GM19438 (cell line): ENCODE results near the gene CATSPER3.

Experiments
- ATAC-seq: cut with Tn5 transposase; IDR thresholded peaks from one replicate; pipeline ENCODE4 v1.9.1; 2021; ENCODE audit warnings: low read depth; ENCODE audit not compliant: unreplicated experiment

The CATSPER3 gene

DNA sequence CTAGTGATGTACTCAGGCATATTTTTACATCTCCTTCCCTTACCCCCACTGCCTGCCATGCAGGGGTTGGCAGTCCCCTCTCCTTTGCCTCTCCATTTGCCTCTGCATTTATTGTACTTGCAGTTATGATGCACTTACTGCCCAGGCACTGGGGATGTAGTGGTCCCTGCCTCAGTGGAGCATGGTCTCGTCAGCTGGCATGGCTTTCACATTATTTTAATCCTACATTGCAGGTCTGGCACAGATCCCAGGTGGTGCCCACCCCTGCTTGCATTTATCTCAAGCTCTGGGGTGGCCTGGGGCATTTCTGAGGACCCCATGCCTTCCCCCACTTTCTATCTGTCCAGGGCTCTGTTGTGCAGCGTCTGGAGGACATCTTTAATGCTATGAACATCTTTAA lies 89.5 kb downstream of the CATSPER3 start:
- no peak for ATAC-seq

DNA sequence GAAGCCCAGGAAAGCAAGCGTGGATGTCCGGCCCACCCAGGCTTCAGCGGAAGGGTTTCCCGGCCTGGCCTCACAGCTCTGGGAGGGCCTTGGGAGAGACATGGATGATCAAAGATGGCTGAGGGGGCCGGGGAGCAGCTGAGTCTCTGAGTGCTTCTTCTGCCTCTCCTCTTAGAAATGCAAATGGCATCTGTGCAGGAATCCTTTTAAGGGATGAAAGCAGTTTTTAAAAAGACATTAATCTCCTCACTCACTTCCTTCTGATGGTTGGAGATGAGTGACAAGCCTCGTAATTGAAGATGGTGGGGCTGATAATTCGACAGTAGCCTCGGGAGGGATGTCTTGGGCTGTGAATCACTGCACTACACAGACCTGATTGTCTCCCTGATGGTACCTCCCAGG lies 90.6 kb downstream of the CATSPER3 start:
- ATAC-seq: no peak

DNA sequence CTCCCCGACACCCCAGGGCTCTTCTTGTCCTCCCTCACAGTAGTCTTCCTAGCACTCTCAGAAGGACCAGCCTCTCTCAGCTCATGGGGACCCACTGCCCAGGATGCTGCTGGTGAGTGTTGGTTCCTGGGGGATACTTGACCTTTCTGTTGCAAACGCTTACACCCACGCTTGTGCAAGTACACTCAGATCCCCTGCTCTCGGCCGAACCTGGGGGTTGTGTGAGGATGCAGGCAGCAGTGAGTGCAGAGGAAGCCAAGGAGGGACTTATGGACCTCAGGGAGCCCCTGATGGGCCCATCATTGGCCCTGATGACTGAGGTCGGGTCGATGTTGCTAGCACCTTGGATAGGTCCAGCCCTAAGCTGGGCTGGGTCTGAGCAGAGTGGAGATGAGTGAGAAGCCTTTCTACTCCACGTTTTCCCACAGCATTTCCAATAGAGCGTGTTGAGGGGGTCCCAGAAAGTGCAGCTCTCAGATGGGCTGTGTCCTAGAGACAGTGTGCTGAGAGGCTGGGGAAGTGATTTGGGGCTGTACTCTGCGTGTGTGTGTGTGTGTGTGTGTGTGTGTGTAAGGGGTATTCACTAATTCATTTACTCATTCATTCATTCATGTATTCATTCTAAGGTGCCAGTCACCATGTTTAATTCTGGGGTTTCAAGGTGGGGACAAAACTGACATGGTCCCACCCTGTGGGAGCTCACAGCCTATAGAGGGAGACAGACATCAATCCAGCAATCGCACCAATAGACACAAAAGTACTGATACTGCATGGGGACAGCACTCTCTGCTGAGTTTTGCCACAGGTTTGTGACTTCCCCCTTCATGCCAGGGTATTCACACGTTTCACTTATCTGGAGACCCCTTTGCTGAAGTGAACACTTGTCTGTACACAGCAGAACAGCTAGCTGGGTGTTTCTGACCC lies 91.6 kb downstream of the CATSPER3 start:
- no peak for ATAC-seq

DNA sequence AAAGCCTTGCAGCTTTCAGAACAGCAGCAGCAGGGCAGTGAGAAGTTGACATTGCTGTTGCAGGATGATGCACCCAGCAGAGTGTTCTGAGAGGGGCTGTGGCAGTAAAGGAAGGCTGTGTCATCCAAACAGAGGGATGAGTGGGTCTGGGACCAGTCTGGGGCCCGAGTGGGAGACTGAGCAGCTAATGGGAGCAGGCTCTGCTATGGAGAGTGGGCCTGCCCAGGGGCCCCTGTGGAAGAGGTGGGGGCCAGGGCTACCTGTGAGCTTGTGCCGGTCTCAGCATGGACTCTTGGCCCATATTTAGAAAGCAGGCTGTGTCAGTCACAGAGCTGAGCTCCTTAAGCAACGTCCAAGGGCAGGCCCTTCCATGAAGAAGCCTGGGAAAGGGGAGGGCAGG lies 92.3 kb downstream of the CATSPER3 start:
- ATAC-seq: no peak

DNA sequence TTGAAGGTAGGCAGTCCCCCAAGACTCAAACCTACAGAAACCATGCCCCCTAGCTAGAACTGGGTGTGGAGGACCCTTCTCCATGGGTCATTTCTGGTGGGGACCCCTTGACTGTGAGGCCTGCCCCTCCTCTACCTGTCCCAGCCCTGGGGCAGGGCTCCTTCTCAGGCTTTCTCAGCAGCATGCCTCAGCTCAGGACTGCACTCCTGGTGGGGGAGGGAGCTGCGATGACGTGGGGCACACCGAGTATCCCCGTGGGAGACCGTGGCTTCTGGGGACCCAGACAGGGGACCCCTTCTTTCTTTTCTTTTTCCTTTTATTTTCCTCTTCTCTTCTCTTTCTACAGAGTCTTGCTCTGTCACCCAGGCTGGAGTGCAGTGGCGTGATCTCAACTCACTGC lies 93.3 kb downstream of the CATSPER3 start:
- ATAC-seq: no peak
